ENCODE measurements around the gene SLC9A5.

SLC9A5 gene, protein sequence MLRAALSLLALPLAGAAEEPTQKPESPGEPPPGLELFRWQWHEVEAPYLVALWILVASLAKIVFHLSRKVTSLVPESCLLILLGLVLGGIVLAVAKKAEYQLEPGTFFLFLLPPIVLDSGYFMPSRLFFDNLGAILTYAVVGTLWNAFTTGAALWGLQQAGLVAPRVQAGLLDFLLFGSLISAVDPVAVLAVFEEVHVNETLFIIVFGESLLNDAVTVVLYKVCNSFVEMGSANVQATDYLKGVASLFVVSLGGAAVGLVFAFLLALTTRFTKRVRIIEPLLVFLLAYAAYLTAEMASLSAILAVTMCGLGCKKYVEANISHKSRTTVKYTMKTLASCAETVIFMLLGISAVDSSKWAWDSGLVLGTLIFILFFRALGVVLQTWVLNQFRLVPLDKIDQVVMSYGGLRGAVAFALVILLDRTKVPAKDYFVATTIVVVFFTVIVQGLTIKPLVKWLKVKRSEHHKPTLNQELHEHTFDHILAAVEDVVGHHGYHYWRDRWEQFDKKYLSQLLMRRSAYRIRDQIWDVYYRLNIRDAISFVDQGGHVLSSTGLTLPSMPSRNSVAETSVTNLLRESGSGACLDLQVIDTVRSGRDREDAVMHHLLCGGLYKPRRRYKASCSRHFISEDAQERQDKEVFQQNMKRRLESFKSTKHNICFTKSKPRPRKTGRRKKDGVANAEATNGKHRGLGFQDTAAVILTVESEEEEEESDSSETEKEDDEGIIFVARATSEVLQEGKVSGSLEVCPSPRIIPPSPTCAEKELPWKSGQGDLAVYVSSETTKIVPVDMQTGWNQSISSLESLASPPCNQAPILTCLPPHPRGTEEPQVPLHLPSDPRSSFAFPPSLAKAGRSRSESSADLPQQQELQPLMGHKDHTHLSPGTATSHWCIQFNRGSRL

DNA sequence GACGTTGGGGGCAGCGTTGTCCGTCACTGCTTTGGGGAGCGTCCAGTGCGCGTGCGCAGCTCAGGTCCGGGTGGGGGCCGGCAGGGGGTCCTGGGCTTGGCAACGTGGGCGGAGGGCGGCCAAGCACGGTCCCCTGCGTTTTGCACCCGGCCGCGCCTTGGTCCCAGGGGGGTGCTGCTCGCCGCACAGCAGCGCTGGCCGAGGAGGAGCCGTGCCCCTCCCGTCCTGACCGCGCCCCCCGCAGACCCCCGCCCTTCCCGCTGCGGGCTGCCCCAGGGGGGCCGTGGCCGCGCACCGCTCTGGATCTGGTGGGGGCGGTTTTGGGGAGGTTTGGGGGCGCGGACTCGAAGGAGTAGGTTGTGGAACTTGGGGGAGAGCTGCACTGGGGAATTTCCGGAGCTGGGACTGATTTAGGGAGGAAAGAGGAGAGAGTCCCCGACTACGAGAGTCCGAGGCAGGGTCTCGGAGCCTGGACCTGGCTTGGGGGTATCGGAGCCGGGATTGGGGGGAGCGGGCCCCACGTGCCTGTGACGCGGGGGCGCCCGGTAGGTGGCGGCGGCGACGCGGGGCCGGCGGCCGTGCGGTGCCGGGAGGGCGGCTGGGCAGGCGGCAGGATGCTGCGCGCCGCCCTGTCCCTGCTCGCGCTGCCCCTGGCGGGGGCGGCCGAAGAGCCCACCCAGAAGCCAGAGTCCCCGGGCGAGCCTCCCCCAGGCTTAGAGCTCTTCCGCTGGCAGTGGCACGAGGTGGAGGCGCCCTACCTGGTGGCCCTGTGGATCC is at the start of gene SLC9A5:
TSS of gene SLC9A5 (plus strand) at position 579 of the 777 bp plus-strand sequence. CDS start at position 615, 36 bp downstream.
- no peak for DNase-seq (ENCODE audit: low read depth in 2 of 2)

DNA sequence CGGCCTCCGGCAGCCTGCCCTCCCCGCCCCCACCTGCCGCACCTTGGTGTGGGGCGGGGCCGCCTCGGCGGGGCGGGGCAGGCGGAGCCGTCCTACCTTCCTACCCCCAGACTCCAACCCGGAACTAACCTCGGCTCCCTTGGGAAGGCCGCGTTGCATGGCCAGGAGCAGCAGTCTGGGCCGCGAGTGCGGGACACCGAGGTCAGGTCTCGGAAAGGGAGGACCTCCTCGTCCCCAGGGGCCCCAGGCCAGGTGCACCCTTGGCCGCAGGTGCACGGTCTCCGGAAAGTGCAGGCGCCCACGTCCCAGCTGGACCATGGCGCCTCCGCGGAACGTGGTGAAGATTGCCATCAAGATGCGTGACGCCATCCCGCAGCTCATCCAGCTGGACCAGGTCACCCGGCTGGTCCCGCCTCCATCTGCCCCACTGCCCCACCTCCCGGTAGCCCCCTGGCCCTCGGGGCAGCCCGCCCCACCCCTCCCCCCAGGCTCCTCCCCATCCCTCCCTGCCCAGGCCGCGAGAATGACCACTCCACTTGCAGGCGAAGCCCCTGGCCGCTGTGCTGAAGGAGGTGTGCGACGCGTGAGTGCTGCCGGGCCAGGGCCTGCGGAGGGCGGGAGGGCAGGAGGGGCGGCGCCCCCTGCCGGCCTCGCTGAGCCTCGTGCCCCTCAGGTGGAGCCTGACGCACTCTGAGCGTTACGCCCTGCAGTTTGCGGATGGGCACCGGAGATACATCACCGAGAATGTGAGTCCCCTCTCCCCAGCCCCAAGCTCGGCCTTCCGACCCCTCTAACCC is 49.6 kb upstream of the SLC9A5 start, which contains the start of gene ELMO3:
TSS of gene ELMO3 (plus strand) at position 121 of the 797 bp plus-strand sequence. CDS start at position 317, 196 bp downstream.
- DNase-seq (ENCODE audit: low read depth in 2 of 2), result no peak

DNA sequence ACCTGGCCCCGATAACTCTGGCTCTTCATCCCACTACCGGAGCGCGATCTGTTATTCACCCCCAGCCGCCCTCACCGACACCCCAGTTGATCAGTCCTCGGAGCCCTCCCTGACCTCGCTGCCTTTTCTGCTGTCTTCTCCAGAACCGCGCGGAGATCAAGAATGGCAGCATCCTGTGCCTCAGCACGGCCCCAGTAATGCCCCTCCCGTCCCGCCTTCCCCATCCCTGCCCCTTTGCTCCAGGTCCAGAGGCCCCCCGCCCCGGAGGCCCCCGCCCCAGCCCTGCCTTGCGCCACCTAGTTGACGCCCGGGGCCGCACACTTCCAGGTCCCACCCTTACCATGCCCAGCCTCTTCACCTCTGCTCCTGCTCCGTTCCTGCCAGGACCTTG is 49.0 kb upstream of the SLC9A5 start:
- no peak for DNase-seq (ENCODE audit: low read depth in 2 of 2)

DNA sequence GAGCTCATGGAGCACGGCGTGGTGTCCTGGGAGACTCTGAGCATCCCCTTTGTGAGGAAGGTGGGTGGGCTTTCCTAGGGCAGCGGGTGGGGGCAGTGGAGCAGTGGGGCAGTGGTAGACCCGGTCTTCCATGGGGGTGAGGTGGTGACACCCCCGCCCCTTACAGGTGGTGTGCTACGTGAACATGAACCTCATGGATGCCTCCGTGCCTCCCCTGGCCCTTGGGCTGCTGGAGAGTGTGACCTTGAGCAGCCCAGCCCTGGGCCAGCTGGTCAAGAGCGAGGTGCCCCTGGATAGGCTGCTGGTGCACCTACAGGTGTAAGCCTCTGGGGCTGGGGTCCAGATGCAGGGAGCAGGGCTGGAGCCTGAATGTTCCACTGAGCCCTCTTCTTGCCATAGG is 48.3 kb upstream of the SLC9A5 start:
- no peak for DNase-seq (ENCODE audit: low read depth in 2 of 2)

DNA sequence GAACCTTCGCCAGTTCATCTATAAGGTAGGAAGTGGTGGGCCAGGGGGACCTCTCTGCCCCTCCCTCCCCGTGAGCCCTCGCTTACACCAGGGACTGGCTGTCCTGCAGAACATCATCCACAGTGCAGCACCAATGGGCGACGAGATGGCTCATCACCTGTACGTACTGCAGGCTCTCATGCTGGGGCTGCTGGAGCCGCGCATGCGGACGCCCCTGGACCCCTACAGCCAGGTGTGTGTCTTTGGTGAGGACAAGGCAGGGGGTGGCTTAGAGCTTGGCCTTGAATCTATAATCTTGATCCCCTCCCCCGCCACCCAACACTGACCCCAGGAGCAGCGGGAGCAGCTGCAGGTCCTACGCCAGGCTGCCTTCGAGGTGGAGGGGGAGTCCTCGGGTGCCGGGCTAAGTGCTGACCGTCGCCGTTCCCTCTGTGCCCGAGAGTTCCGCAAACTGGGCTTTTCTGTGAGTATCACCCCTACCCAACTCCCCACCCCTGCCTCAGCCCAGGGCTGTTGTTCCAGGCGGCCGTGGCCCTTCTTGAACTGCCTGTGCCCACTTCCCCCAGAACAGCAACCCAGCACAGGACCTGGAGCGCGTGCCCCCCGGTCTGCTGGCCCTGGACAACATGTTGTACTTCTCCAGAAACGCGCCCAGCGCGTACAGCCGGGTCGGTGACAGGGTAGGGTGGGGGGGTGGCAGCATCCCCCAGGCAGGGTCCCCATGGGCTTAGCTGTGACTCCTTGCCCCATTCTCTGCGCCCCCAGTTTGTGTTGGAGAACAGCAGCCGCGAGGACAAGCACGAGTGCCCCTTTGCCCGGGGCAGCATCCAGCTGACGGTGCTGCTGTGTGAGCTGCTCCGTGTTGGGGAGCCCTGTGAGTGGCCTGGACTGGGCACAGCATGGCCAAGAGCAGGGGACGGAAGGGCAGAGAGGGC is 47.1 kb upstream of the SLC9A5 start:
- no peak for DNase-seq (ENCODE audit: low read depth in 2 of 2)

DNA sequence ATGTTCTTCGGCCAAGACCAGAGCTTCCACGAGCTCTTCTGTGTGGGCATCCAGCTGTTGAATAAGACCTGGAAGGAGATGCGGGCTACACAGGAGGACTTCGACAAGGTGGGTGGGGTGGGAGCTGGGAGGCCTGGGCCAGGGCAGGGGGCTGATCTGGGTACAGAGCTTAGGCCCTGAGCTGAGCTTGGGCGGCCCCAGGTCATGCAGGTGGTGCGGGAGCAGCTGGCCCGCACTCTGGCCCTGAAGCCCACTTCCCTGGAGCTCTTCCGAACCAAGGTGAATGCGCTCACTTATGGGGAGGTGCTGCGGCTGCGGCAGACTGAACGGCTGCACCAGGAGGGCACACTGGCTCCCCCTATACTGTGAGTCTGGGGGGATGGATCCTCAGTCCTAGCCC is 46.4 kb upstream of the SLC9A5 start:
- DNase-seq (ENCODE audit: low read depth in 2 of 2), result no peak

DNA sequence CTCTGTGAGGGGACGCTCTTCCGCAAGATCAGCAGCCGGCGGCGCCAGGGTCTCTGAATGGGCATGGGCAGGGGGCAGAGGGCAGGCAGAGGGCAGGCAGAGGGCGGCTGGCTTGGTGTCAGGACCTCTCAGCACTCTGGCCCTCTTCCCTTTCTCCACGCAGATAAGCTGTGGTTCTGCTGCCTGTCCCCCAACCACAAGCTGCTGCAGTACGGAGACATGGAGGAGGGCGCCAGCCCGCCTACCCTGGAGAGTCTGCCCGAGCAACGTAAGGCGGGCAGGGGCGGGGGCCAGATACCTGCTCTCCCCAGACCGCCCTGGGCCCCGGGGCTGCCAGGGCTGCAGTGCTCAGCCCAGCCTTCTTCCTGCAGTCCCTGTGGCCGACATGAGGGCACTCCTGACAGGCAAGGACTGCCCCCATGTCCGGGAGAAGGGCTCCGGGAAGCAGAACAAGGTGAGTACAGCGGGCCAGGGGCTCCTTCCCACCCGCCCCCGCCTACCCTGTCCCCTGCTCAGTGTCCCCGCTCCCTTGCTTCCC is 45.8 kb upstream of the SLC9A5 start:
- no peak for DNase-seq (ENCODE audit: low read depth in 2 of 2)

DNA sequence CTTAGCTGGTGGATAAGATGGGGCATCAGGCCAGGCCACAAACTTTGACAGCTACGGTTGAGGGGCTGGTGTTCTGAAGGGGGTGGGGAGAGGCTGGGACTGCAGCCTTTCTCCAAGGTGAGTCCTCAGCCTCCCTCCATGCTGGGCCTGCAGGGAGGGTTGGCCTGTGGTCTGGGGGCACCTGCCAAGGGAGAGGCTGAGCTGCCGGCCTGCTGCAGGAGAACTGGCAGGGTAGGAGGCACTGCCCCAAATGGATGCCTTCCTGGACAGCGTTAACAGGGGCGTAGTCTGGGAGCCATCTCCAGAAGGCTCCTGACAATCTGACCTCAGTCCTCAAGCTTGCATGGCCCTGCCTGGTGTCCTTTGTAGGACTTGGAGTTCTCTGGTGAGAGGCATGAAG is 44.7 kb upstream of the SLC9A5 start:
- no peak for DNase-seq (ENCODE audit: low read depth in 2 of 2)

DNA sequence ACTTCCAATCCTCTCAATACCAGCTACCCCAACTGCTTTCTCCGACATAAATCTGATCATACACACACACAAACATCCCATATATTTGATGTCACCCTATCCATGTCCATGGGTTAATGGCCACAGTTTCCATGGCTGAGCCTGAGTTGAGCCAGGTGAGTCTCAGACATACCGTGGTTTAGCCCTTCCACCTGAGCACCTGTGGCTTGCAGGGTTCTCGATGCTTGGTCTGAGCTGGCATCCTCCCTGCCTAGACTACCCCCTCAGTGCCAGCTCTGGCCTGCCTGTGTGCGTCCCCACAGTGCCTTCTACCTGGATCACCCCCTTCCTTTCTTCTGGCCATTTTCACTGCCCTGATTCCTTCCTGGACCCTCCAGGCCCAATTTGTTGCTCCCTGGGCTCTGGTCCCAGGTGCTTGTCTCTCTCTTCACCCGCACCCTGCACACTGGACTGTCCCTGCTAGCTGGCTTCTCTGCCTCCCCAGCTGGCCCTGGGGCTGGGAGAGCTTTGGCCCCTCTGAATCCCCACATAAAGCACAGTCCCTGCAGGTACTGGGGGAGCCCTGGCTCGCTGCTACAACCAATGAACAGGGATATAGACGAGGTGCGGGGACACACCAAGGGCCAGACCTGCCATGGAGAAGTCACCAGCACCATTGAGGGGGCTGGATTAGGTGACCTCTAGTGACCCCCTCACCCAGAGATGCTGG is 42.5 kb upstream of the SLC9A5 start:
- no peak for DNase-seq (ENCODE audit: low read depth in 2 of 2)

DNA sequence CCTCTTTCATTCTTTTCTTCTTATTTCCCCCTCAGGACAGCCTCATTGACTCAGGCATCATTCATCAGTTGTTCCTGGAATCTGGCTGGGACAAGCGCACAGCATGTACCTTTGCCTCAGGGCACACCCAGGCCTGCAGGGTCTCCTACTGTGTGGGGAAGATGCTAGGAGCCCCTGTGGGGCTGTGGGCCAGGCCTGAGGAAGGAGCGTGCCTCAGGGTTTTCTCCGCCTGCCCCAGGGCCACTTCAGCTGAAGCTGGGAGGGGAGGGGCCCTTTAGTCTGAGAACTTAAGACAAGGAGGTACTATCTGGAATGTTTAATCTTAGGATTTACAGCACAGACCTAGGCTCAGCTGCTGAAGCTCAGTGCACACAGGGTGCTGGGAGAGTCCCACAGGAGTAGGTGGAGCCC is 41.9 kb upstream of the SLC9A5 start:
- no peak for DNase-seq (ENCODE audit: low read depth in 2 of 2)

DNA sequence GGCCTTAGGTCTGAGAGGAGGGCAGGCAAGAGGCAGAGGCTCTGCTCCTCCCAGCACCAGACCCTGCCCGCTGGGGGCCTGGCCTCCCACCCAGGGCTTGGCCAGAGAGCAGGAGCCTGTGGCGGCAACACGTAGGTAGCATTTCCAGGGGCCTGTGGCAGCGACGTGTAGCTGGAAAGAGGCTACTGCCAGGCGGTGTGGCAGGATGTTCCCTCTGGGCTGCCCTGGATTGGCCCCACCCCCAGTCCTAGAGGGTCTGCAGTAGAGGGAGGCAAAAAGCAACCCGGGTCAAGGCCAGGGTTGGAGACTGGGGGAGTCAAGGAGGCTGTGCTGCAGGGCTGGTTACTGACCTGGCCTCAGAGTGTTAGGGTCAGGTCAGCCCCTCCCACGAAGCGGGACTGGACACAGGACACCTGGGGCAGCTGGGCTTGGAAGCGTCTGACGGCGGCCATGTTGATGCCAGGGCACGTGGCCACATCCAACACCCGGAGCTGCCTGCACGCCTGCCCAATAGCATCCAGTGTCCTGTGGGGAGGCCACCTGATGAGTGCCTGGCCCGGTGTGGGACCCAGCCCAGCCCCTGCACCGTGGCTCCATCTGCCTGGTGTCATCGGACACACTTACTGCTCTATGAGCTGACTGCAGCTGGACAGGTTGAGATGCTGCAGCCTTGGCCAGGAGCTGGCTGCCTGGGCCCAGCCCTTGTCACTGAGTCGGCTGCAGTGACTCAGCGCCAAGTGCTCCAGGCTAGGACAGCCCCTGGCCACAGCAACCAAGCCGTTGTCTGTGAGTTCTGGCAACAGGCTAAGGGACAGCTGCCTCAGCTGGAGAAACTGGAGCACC is 41.3 kb upstream of the SLC9A5 start:
- DNase-seq (ENCODE audit: low read depth in 2 of 2), result no peak

DNA sequence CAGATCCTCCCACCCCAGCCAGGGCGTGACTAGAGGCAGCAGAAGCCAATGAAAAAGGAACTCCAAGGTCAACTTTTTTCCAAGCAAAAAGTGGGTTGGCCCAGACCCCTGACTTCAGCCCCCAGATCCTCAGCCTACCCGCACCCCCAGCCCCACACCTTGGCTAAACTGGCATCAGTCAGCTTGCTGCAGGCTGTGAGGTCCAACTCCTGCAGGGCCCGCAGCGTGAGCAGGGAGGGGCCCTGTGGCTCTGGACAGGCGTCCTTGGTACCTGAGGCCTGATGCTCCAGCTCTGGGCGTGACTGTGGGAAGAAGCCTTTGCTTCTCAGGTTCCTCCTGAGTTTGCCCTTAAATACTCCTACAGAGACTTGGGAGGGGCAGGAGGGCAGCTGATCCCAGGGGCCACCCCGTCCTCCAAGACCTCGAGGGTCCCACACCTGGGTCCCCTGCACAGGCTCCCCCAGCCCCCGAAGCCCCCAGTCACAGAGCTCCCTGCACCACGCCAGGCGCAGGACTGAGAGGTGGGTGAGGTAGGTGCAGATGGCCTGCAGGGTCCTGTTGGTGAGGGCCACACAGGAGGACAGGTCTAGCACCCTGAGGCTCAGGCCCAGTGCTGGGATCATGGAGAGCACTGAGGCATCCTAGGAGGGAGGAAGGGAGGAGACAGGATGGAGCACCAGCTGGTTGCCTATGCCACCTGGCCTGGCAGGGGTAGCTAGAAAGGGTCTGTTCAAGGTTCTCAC is 40.5 kb upstream of the SLC9A5 start:
- no peak for DNase-seq (ENCODE audit: low read depth in 2 of 2)

DNA sequence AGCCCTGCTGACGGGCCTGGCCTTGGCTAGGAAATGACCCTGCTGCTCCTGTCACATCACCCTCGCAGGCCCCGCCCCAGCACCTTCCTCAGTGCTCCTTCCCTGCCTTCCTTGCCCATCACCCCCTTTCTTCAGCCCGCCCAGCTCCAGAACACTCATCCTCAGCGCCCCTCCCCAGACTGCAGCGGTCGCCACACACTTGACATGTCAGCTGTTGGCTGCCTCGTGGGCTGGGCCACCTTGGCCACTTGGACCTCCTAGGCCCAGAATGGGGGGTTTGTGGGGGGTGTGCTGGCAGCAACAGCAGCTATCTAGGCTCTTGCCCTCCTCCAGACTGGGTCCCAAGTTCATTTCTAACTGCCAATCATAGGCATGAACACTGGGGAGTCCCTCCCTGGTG is 39.2 kb upstream of the SLC9A5 start:
- DNase-seq (ENCODE audit: low read depth in 2 of 2), result no peak

DNA sequence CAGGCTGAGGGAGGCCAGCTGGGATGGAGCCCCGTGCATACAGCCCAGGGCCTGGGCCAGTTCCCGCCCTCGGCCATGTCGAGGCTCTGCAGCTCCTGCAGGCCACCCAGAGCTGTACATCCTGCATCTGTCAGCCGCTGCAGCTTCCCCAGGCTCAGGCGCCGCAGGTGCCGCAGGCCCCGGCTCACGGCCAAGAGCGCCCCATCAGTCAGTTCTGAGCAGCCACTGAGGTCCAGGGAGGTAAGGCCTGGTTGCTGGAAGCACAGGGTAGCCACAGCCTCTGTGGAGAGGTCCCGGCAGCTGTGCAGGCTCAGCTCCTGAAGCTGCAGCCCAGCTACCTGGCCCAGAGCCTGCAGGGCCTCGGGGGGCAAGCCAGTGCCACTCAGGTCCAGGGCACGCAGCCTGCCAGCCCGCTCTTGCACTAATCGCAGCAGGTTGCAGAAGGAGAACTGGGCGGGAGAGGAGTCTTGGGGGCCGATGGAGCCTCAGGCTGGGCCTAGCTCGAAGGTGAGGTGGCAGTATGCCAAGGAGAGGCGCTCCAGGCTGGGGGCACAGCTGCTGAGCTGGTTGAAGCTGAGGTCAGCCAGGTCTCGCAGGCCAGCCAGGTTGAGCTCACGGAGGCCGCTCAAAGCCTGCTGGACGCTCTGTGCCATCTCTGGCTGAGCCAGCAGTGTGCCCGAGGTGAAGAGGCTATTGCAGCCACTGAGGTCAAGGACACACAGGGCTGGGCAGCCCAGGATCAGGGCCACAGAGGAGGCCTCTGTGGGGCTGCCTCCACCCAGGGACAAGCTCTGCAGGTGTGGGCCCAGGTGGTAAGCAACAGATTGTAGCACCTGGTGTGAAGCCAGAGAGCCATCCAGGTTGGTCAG is 38.5 kb upstream of the SLC9A5 start:
- DNase-seq (ENCODE audit: low read depth in 2 of 2), result no peak

DNA sequence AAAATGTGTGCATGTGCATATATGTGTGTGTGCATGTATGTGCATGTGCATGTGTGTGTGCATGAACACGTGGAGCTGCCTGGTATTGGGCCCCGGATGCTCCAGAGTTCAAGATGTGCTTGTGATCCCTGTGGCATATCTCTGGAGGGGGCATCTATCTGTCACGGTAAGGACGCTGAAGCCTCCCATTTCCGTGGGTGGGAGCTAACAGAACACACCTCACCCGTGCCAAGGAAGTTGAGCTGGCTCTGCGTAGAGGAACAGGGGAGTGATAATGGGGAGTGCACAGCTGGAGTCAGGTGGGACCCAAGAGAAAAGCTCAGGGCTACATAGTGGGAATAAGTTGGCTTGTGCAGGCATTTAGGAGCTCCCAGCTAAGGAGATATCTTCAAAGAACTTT is 37.1 kb upstream of the SLC9A5 start:
- DNase-seq (ENCODE audit: low read depth in 2 of 2), result no peak

DNA sequence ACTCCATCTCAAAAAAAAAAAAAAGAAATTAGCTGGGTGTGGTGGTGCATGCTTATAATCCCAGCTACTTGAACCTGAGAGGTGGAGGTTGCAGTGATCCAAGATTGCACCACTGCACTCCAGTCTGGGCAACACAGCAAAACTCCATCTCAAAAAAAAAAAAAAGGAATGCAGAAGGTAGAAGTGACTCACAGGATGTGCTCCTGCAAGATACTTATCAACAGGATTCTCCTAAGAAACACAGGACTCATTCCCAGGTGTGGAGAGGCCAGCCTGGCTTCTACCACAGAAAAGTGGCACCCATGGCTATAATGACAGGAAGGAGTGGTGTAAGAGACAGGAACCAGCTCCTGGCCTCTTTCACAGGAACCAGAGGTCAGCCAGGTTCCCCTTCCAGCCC is 36.0 kb upstream of the SLC9A5 start:
- no peak for DNase-seq (ENCODE audit: low read depth in 2 of 2)
